NT2/D1 (cell line): ENCODE measurements around the gene PTGIR.

ENCODE experiments used
- DNase-seq: peaks from one replicate; pipeline ENCODE4 v3.0.0-alpha.2; 2011; ENCODE audit warnings: low read depth, low spot score
- H3K27me3 ChIP-seq: 2 replicates; pipeline ENCODE4 v1.6.0; 2011; ENCODE audit warnings: mild to moderate bottlenecking; ENCODE audit not compliant: insufficient read length, insufficient read depth
- H3K36me3 ChIP-seq: 2 replicates; pipeline ENCODE4 v1.6.1; 2011; ENCODE audit warnings: mild to moderate bottlenecking, low read length, mixed read lengths; ENCODE audit not compliant: insufficient read depth, insufficient read length
- H3K4me1 ChIP-seq: 2 replicates; pipeline ENCODE4 v1.5.1; 2011; ENCODE audit not compliant: insufficient read depth, insufficient read length
- H3K4me3 ChIP-seq: 2 replicates; pipeline ENCODE4 v1.5.1; 2011; ENCODE audit warnings: low read depth; ENCODE audit not compliant: insufficient read length
- H3K9ac ChIP-seq: 2 replicates; pipeline ENCODE4 v1.6.0; 2011; ENCODE audit warnings: low read depth; ENCODE audit not compliant: insufficient read length
- H3K9me3 ChIP-seq: 2 replicates; pipeline ENCODE4 v1.5.1; 2011; ENCODE audit warnings: mild to moderate bottlenecking, low read length; ENCODE audit not compliant: insufficient read depth
- SUZ12 ChIP-seq: IDR thresholded peaks from 2 replicates; pipeline ENCODE4 v1.6.1; 2011; ENCODE audit not compliant: insufficient read length, insufficient read depth; ENCODE audit errors: extremely low read depth
- YY1 ChIP-seq: IDR thresholded peaks from 2 replicates; pipeline ENCODE4 v1.6.1; 2011; ENCODE audit not compliant: insufficient read length, insufficient read depth
- ZNF274 ChIP-seq: IDR thresholded peaks from 2 replicates; pipeline ENCODE4 v1.6.1; 2011; ENCODE audit warnings: mild to moderate bottlenecking, low read depth, low read length

The PTGIR gene, protein sequence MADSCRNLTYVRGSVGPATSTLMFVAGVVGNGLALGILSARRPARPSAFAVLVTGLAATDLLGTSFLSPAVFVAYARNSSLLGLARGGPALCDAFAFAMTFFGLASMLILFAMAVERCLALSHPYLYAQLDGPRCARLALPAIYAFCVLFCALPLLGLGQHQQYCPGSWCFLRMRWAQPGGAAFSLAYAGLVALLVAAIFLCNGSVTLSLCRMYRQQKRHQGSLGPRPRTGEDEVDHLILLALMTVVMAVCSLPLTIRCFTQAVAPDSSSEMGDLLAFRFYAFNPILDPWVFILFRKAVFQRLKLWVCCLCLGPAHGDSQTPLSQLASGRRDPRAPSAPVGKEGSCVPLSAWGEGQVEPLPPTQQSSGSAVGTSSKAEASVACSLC

GRCh38 chr19:46624958-46625661 lies at the start of gene PTGIR:
Gene PTGIR, minus strand, starts transcription at chr19:46625089. Its CDS starts 864 bp downstream, at chr19:46624225.
- Histone ChIP-seq H3K9me3 (no peaks in the 10 kb centered on the region), H3K36me3 (no peaks in the 10 kb centered on the region), H3K4me3 (no peak within 1 kb of the TSS), H3K4me1 (peaks cover 16% of the 10 kb centered on the region), H3K27me3 (no peaks in the 10 kb centered on the region), H3K9ac (no peak within 1 kb of the TSS)
- no peak for DNase-seq
- no peak for TF ChIP-seq ZNF274
- no peak for TF ChIP-seq SUZ12
- no peak for TF ChIP-seq YY1

GRCh38 chr19:46670813-46671212 lies 45.9 kb upstream of the PTGIR start:
- no peak for DNase-seq
- no peaks in the 10 kb centered on the region for H3K4me1 ChIP-seq
- no peak for TF ChIP-seq ZNF274
- no peak for TF ChIP-seq SUZ12
- TF ChIP-seq YY1 = no peak
- no peak overlapping the region for H3K4me3 ChIP-seq
- no peaks in the 10 kb centered on the region for H3K27me3 ChIP-seq
- peaks cover 13% of the 10 kb centered on the region for H3K9me3 ChIP-seq
- H3K9ac ChIP-seq = no peak overlapping the region
- H3K36me3 ChIP-seq = peaks cover 24% of the 10 kb centered on the region

DNA sequence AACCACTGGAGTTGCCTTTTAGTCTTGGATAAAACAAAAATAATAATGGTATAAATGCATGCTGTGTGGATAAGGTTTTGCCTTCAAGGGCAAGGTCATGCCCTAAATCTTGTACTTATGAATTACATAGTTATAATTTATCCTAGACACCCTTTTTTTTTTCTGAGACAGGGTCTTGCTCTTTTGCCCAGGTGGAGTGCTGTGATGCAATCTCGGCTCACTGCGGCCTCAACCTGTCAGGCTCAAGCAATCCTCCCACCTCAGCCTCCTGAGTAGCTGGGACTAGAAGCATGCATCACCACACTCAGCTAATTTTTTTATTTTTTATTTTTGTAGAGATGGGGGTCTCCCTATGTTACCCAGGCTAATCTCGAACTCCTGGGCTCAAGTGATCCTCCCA lies 43.8 kb upstream of the PTGIR start:
- Histone ChIP-seq H3K9me3 (peaks cover 13% of the 10 kb centered on the region), H3K4me1 (no peaks in the 10 kb centered on the region), H3K4me3 (no peak overlapping the region), H3K9ac (no peak overlapping the region), H3K27me3 (no peaks in the 10 kb centered on the region), H3K36me3 (peaks cover 9% of the 10 kb centered on the region)
- no peak for DNase-seq
- no peak for TF ChIP-seq SUZ12
- TF ChIP-seq ZNF274 = no peak
- TF ChIP-seq YY1 = no peak

DNA sequence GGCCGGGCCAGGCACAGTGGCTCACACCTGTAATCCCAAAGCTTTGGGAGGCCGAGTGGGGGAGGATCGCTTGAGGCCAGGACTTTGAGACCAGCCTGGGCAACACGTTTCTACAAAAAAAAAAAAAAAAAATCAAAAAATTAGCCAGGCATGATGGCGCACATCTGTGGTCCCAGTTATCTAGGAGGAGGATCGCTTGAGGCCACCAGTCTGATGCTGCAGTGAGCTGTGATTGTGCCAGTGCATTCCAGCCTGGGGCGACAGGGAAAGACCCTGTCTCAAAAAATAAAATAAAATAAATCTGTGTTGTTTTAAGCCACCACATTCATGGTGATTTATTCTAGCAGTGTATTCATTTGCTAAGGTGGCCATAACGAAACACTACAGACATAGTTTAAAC lies 40.2 kb upstream of the PTGIR start:
- Histone ChIP-seq H3K9ac (no peak overlapping the region), H3K4me3 (no peak overlapping the region), H3K27me3 (no peaks in the 10 kb centered on the region), H3K36me3 (no peaks in the 10 kb centered on the region), H3K4me1 (no peaks in the 10 kb centered on the region), H3K9me3 (0 out of 2 replicates have a peak, but pooled peaks cover 2% of the 10 kb centered on the region)
- DNase-seq = no peak
- TF ChIP-seq SUZ12 (no peak), YY1 (no peak), ZNF274 (no peak)

- no peak for TF ChIP-seq YY1
- no peak for TF ChIP-seq SUZ12
- no peak for TF ChIP-seq ZNF274
- H3K9me3 ChIP-seq = no peaks in the 10 kb centered on the region
- no peaks in the 10 kb centered on the region for H3K4me1 ChIP-seq
- H3K9ac ChIP-seq = no peak overlapping the region
- H3K27me3 ChIP-seq = no peaks in the 10 kb centered on the region
- no peak overlapping the region for H3K4me3 ChIP-seq
- peak; percentile 63 for DNase-seq
- H3K36me3 ChIP-seq = no peaks in the 10 kb centered on the region
Measured at GRCh38 chr19:46661735-46662592, 37.1 kb upstream of the PTGIR start.

DNA sequence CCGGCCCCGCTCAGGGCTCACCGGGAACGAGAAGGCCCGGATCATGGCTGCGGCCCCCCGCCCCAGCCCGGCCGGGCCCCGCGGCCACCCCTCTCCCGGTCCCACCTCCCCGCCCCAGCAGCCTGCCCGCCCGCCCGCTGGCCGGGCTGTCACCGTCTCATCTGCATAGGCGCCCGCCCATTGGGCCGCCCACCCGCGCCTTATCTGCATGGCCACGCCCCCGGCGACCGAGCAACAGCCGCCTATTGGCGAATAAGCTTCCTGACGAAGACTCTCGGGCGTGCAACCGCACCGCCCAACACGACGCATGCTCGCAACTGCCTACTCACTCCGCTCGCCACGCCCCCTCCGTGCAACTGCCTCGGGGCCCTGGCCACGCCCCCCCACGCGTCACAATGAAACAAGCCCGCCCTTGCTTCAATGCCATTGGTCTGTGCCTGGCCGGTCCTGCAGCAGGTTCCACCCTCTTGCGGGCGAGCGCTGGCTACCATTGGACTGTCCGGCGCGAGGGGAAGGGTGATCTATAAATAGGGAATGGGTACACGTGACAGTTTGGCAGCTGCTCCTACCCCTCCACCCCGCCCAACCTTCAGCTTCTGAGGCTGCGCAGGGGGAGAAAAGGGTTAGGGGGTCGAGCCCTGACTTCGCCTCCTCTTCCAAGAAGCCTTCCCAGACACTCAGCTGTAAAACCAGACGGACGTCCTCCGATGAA lies 36.3 kb upstream of the PTGIR start, which contains the start of gene DACT3:
TSS of gene DACT3 (minus strand) at position 163 of the 712 bp plus-strand sequence. CDS start at position 45, 118 bp downstream.
- H3K36me3 ChIP-seq = no peaks in the 10 kb centered on the region
- peak; percentile 97 for DNase-seq
- no peaks in the 10 kb centered on the region for H3K9me3 ChIP-seq
- peak within 1 kb of the TSS; percentile 55 for H3K4me3 ChIP-seq
- H3K4me1 ChIP-seq = no peaks in the 10 kb centered on the region
- peak within 1 kb of the TSS; percentile 67 for H3K9ac ChIP-seq
- H3K27me3 ChIP-seq = no peaks in the 10 kb centered on the region
- TF ChIP-seq YY1 (no peak), SUZ12 (no peak), ZNF274 (no peak)
